ENCODE measurements around the gene INPP5B. TPM values are rescaled to one million over a fixed set of nuclear protein-coding genes. Genes with fewer than 3 reads are reported as not detected.

The INPP5B gene
- total RNA-seq, 1 experiment from 2014 or later = 26.8 TPM

- Mint-ChIP-seq H3K36me3 (peaks cover 50% of the 10 kb centered on the region), H3K27me3 (ENCODE audit: low read depth) (no peaks in the 10 kb centered on the region), H3K9me3 (no peaks in the 10 kb centered on the region), H3K27ac (no peak overlapping the region), H3K4me3 (no peak overlapping the region), H3K4me1 (no peaks in the 10 kb centered on the region)
- TF ChIP-seq NFATC4 (CRISPR knock-in tag; IDR thresholded peaks at IDR 0.05) (no peak), EMX1 (CRISPR knock-in tag; IDR thresholded peaks at IDR 0.05) (no peak)
- ChIA-PET POLR2A (no interaction called here), CTCF (interaction anchor here (2.6 kb wide), 1 partner anchor 23 kb away, joined by 10 read pairs; the partner anchor contains the start of gene MTF1)
- no peak for DNase-seq (ENCODE audit: low spot score)
- no peak for ATAC-seq
Measured at GRCh38 chr1:37836788-37837187, 110.1 kb downstream of the INPP5B start.

- Mint-ChIP-seq H3K36me3 (peaks cover 48% of the 10 kb centered on the region), H3K4me3 (no peak overlapping the region), H3K4me1 (no peaks in the 10 kb centered on the region), H3K27ac (no peak overlapping the region), H3K27me3 (ENCODE audit: low read depth) (no peaks in the 10 kb centered on the region), H3K9me3 (no peaks in the 10 kb centered on the region)
- ChIA-PET POLR2A (no interaction called here), CTCF (interaction anchor here (1.6 kb wide), 1 partner anchor 28 kb away, joined by 3 read pairs; no protein-coding TSS in a partner anchor)
- DNase-seq (ENCODE audit: low spot score) (no peak), ATAC-seq (no peak)
- TF ChIP-seq ATF6 (CRISPR knock-in tag; IDR thresholded peaks at IDR 0.05) = no peak
- TF ChIP-seq AR (CRISPR knock-in tag; IDR thresholded peaks at IDR 0.05) = no peak
- TF ChIP-seq TCF7 (CRISPR knock-in tag; IDR thresholded peaks at IDR 0.05; ENCODE audit: low read depth) = no peak
- TF ChIP-seq ZNF121 (CRISPR knock-in tag; IDR thresholded peaks at IDR 0.05) = no peak
- no peak for TF ChIP-seq AFF4 (CRISPR knock-in tag; IDR thresholded peaks at IDR 0.05; ENCODE audit: borderline replicate concordance)
- TF ChIP-seq HMGA2 (CRISPR knock-in tag; IDR thresholded peaks at IDR 0.05) = no peak
- TF ChIP-seq NR2C2 (CRISPR knock-in tag; IDR thresholded peaks at IDR 0.05) = no peak
- TF ChIP-seq SOX15 (CRISPR knock-in tag; IDR thresholded peaks at IDR 0.05) = no peak
- TF ChIP-seq CDX4 (CRISPR knock-in tag; IDR thresholded peaks at IDR 0.05; ENCODE audit: borderline replicate concordance) = no peak
- no peak for TF ChIP-seq ZNF138 (CRISPR knock-in tag; conservative IDR thresholded peaks at IDR 0.05)
Measured at GRCh38 chr1:37831809-37832208, 115.0 kb downstream of the INPP5B start.

GRCh38 chr1:37831109-37831508 is 115.7 kb downstream of the INPP5B start:
- ATAC-seq (no peak), DNase-seq (ENCODE audit: low spot score) (no peak)
- Mint-ChIP-seq H3K36me3 (peaks cover 45% of the 10 kb centered on the region), H3K27ac (no peak overlapping the region), H3K4me3 (no peak overlapping the region), H3K4me1 (no peaks in the 10 kb centered on the region), H3K27me3 (ENCODE audit: low read depth) (no peaks in the 10 kb centered on the region), H3K9me3 (no peaks in the 10 kb centered on the region)
- CTCF ChIA-PET = interaction anchor here (1.6 kb wide), 1 partner anchor 29 kb away, joined by 3 read pairs; no protein-coding TSS in a partner anchor
- POLR2A ChIA-PET = no interaction called here
- no peak for TF ChIP-seq RELA (CRISPR knock-in tag; IDR thresholded peaks at IDR 0.05; ENCODE audit: borderline replicate concordance)
- TF ChIP-seq ATF2 (CRISPR knock-in tag; IDR thresholded peaks at IDR 0.05; ENCODE audit: borderline replicate concordance, low read depth) = no peak
- no peak for TF ChIP-seq HMGXB4 (CRISPR knock-in tag; IDR thresholded peaks at IDR 0.05)
- no peak for TF ChIP-seq ATF1 (CRISPR knock-in tag; IDR thresholded peaks at IDR 0.05)
- TF ChIP-seq ZBTB43 (CRISPR knock-in tag; IDR thresholded peaks at IDR 0.05) = no peak
- no peak for TF ChIP-seq PRRX2 (CRISPR knock-in tag; IDR thresholded peaks at IDR 0.05)
